KOPT-K1 (cell line): ENCODE results near the gene NPTN.

Experiments
- H3K27ac ChIP-seq: fragments of 200-600 bp; sonication (generic); 2 replicates; pipeline ENCODE4 v1.5.1; 2016; ENCODE audit warnings: antibody characterized with exemption, mild to moderate bottlenecking, low read depth, low read length; ENCODE audit not compliant: poor library complexity, severe bottlenecking
- H3K36me3 ChIP-seq: fragments of 200-600 bp; sonication (generic); 2 replicates; pipeline ENCODE4 v1.5.1; 2017; ENCODE audit warnings: antibody characterized with exemption, mild to moderate bottlenecking, low read length, moderate library complexity; ENCODE audit not compliant: insufficient read depth
- H3K9me3 ChIP-seq: fragments of 200-600 bp; sonication (generic); 2 replicates; pipeline ENCODE4 v1.5.1; 2017; ENCODE audit warnings: antibody characterized with exemption, low read length, mild to moderate bottlenecking; ENCODE audit not compliant: insufficient read depth, poor library complexity, severe bottlenecking

The NPTN gene

DNA sequence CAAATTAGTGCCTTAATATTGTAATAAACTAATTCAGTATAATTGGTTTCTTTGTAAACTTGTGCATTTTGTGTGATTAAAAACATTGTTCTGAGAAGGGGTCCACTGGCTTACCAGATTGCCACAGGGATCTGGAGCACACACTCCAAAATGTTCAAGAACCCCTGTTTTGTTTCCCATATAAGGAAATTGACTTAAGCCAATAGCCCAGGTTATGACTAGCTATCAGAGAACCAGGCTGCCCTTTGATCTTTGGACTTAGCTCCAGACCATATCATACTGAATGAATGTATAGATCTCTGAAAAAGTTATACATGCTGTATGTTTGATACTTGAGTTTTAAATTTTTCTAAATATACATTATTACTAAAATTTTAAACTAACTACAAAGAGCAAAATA, 91.7 kb downstream of the NPTN start:
- Histone ChIP-seq H3K27ac (no peak overlapping the region), H3K9me3 (no peaks in the 10 kb centered on the region), H3K36me3 (no peaks in the 10 kb centered on the region)

DNA sequence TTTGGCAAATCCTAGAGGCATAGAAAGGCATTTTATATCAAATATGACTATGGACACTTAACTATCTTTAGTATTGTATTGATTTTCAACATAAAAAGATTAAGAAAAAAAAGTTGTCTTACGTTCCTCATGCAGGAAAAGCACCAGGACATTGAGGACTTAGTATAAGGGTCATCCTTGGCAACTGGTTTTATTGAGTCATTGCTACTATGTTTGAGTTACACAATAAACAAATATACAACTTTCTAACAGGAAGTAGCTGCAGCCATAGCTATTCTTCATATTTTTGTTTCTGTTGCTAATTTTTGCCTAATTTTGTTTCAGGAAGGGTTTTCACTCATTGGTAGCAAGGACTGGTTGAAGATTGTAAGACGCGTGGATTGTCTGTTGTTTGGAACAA, 93.0 kb downstream of the NPTN start:
- H3K27ac ChIP-seq, result no peak overlapping the region
- no peaks in the 10 kb centered on the region for H3K36me3 ChIP-seq
- no peaks in the 10 kb centered on the region for H3K9me3 ChIP-seq

DNA sequence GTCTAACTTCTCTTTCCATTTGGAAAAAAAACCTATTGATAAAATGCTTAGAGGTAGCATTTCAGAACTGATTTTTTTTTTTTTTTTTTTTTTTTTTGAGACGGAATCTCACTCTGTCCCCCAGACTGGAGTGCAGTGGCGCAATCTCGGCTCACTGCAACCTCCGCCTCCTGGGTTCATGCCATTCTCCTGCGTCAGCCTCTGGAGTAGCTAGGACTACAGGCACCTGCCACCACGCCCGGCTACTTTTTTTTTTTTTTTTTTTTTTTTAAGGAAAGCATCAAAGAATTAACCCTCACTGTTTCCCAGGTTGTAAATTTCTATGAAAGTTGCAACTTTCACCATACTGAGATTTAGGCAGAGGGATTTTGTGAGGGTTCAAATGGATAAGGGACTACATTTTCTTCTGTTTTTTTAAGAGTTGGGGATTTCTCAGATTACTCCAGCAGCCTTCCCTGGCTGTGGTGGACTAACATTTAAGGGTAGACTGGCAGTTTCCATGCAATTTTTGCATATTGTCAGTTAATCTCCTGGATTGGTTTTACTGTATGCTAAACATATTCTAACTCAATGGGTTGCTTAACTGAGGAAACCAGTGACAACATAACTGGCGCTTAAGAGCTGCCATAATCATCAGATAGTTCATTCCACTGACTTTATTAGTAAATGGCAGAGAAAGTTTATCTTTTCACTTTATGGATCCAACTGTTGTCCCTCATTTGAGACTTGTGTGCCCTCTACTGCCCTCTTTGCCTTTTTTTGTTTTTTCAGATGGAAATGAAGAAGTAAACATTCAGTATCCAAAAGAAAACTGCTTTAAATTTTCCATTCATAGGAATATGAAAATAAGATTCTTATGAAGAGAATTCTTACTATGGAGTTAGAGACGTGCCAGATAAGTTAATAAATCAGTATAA, 93.7 kb downstream of the NPTN start:
- no peak overlapping the region for H3K27ac ChIP-seq
- H3K9me3 ChIP-seq, result no peaks in the 10 kb centered on the region
- no peaks in the 10 kb centered on the region for H3K36me3 ChIP-seq

DNA sequence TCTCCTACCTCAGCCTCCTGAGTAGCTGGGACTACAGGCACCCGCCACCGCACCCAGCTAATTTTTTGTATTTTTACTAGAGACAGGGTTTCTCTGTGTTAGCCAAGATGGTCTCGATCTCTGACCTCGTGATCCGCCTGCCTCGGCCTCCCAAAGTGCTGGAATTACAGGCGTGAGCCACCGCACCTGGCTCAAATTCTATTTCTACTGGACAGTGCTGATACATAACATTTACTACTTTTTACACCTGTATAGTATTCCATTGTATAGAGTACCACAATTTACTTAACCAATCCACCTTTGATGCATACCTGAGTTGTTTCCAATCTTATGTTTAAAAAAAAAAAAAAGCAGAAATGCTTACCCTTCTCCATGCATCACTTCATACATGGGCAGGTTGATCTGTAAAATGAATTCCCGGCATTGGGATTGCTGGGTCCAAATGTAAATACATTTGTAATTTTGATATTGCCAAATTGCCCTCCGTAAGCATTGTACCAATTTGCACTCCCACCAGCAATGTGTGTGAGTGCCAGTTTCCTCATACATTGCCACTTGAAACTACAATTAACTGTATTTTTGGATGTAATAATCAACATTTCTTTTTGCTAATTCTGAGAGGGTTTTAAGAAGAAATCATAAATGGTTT, 94.5 kb downstream of the NPTN start:
- Histone ChIP-seq H3K36me3 (no peaks in the 10 kb centered on the region), H3K9me3 (no peaks in the 10 kb centered on the region), H3K27ac (no peak overlapping the region)

DNA sequence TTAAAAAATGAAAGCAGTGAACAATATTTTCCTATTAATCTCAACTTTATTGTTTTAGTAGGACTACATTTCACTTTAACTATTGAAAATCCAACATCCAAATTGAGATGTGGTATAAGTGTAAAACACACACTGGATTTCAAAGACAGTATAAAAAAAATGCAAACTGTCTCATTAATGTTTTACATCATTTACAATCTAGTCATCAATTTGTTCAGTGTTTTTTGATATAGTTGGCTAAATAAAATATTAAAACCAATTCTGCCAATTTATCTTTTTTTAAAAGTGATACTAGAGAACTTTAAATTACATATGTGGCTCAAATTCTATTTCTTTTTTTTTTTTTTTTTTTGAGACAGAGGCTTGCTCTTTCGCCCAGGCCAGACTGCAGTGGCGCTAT, 95.1 kb downstream of the NPTN start:
- Histone ChIP-seq H3K9me3 (no peaks in the 10 kb centered on the region), H3K36me3 (no peaks in the 10 kb centered on the region), H3K27ac (no peak overlapping the region)

DNA sequence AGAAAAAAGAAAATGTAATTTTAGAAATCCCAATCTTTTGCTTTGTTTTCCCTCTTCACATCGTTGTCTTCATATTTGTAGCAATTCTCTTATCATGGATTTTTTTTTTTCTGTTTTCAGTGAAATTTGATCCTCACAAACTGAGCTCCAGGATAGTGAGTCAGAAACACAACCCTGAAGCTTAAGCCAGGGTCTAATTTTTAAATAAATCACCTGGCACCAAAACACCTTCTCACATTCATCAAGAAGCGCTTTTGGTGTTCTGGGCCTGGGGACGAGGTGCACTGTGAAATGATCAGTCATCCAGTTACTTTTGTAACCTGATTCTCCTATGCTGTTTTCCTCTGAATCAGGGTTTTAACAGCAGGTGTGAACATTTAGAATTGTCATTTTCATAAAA, 102.5 kb downstream of the NPTN start:
- H3K27ac ChIP-seq, result no peak overlapping the region
- H3K36me3 ChIP-seq, result no peaks in the 10 kb centered on the region
- H3K9me3 ChIP-seq, result no peaks in the 10 kb centered on the region

DNA sequence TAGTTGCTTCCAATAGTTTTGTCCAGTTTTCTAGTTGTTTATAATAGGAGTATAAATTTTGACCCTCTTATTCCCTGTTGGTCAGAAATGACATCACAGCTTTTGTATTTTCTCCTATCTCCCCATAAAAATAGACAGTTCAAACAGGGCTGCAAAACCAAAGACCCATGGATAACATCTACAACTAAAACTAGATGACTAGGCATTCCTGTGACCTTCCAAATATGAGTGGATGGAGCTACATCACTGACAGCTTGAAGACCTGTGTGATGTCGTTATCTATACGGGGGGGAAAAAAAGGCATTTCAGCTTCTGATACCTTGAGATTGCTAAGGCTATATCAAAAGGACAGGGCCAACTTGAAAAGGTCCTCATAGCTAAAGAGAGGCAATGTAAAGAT, 105.6 kb downstream of the NPTN start:
- no peaks in the 10 kb centered on the region for H3K9me3 ChIP-seq
- H3K27ac ChIP-seq, result no peak overlapping the region
- H3K36me3 ChIP-seq, result no peaks in the 10 kb centered on the region

DNA sequence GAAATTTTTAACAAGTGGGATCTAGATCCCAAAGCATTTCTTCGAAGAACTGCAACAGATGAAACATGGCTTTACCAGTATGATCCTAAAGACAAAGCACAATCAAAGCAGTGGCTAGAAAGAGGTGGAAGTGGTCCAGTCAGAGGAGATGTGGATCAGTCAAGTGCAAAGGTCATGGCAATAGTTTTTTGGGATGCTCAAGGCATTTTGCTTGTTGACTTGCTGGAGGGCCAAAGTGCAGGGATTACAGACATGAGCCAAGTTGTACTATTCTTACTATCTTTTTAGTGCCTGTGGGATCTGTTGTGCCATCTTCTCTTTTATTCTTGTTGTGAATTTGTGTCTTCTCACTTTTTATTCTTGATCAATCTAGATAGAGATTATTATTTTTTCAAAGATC, 108.3 kb downstream of the NPTN start:
- Histone ChIP-seq H3K9me3 (no peaks in the 10 kb centered on the region), H3K36me3 (no peaks in the 10 kb centered on the region), H3K27ac (no peak overlapping the region)

DNA sequence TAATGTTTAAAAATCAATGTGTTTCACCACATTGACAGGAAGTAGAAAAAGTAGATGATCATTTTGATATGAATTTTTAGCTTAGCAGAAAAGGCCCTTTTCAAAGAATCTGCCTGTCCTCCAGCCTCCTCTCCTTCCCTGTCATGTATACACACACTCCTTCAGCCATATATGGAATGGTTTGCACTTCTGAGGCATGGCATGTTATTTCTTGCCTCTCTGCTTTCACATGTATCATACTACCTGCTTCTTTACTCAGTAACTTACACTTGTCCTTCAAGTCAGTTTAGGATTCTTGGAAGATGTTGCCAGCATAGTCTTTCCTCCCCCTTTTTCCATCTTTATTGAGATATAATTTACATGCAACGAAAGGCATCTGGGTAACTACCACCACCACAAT, 111.2 kb downstream of the NPTN start:
- no peak overlapping the region for H3K27ac ChIP-seq
- no peaks in the 10 kb centered on the region for H3K36me3 ChIP-seq
- H3K9me3 ChIP-seq, result no peaks in the 10 kb centered on the region

DNA sequence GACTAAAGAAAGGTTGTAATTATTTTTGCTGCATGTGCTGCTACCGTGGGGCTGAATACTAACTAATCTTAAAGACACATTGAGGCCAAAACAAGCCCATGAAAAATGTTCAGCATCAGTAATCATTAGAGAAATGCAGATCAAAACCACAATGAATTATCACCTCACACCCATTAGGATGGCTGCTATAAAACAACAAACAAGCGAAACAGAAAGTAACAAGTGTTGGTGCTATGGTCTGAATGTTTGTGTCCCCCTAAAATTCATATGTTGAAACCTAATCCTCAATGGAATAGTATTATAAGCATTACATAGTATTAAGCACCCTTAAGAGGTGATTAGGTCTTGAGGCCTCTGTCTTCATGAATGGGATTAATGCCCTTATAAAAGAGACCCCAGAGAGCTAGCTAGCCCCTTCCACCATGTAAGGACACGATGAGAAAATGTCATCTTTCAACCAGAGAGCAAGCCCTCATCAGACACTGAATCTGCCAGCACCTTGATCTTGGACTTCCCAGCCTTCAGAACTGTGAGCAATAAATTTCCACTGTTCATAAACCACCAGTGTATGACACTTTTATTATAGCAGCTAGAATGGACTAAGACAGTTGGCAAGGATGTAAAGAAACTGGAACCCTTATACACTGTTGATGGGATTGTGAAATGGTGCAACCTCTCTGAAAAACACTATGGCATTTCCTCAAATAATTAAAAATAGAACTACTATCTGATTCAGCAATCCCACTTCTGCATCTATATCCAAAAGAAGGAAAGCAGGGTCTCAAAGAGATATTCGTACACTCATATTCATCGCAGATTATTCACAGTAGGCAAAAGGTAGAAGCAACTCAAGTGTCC, 114.1 kb downstream of the NPTN start:
- no peak overlapping the region for H3K27ac ChIP-seq
- no peaks in the 10 kb centered on the region for H3K36me3 ChIP-seq
- H3K9me3 ChIP-seq, result no peaks in the 10 kb centered on the region

DNA sequence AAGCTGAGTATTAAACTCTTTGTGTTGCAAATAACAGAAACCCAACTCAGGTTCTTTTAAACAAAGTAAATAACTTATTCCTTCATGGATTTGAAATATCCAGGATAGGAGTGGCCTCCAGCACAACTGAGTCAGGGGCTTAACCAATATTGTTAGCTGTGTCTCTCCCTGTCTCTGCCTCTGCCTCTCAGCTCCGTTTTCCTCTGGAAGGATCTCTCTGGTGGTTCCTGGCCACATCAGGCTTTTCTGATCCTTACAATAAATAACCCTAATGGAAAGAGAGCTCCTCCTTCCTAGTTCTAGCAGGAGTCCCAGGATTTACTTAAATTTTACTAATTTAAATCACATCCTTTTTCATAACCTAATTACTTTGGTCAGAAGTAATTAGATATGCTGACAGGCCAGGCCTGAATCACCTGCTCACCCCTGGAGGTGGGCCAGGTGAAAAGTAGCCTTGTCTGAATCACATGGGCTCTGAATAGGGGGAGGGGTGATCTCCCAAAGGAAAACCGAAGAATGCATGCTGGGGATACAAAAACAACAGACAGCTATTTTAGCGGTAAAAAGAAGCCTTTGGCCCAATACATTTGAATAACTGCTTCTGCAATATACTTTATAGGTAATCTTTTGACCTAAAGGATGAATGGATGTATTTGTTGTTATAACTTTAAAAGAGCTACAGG, 114.9 kb downstream of the NPTN start:
- no peak overlapping the region for H3K27ac ChIP-seq
- H3K9me3 ChIP-seq, result no peaks in the 10 kb centered on the region
- no peaks in the 10 kb centered on the region for H3K36me3 ChIP-seq

DNA sequence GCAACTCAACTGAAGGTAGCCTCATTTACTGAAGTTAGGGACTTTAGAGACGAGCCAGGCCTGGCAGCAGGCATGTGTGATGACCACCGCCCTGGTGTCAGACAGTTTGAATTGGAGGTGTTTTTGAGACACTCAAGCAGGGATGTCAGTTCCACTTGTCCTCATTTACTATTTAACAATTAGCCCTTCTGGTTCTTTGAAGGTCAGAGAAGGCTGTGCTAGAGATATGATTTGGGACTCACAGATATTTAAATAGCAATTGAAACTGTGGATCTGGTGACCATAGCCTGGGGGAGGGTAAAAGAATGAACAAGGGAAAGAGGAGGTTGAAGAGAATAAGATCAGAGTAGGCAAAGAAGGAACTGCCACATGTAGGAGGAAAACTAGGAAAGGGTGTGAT, 115.6 kb downstream of the NPTN start:
- Histone ChIP-seq H3K27ac (no peak overlapping the region), H3K9me3 (no peaks in the 10 kb centered on the region), H3K36me3 (no peaks in the 10 kb centered on the region)

DNA sequence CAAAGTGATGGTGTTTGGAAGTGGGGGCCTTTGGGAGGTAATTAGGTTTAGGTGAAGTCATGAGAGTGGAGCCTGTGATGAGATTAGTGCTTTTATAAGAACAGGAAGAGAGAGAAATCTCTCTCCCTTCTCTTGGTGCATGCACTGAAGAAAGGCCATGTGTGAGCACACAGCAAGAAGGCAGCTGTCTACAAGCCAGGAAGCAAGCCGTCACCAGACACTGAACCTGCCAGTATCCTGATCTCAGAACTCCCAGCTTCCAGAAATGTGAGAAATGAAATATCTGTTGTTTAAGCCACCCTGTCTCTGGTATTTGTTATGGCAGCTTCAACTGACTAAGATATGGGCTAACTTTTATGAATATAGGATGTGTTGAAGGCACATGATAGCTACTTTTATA, 117.7 kb downstream of the NPTN start:
- Histone ChIP-seq H3K9me3 (no peaks in the 10 kb centered on the region), H3K27ac (no peak overlapping the region), H3K36me3 (no peaks in the 10 kb centered on the region)
